NCI-H187 (cell line): Measurements from ENCODE around the gene CCDC6.

Experiments
- DNase-seq, 2 experiments: peaks; one replicate each; lab custom pipeline; 2025; lab: John Stamatoyannopoulos, UW

CCDC6 gene

DNA sequence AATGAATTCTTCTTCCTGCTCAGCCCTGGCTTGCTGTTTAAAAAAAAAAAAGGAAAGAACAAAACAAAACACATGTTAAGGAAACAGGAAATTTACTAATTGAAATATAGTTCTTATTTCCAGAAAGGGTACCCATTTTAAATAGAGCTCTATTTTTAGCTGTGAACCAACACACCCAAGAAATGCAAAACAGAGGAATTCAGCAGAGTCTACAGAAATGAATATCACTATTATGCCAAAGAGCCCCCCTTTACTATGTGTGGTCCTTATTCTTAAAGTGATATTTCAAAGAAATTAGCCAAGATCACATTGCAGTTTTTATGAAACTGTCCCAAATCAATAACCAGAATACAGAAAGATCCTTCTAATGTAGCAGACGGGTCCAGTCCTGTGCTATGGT is 53.7 kb downstream of the CCDC6 start:
- DNase-seq = no peak

DNA sequence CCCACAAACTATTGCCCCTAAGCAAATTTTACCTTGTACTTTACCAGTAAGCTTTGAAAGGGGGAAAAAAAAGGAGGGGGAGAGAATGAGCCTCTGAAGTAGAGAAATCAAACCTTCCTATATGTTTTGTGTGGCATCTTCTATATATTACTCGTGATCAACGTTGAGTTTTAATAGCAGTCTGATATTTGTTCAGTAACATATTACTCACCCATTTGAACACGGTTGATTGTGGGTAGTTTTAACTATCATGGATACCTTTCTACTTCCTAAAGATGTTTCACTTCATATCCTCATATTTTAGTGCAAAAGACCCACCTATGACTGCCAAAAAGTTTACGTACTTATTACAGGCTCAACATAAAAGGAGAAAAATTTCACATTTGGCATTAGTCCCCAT is 54.5 kb downstream of the CCDC6 start:
- no peak for DNase-seq

DNA sequence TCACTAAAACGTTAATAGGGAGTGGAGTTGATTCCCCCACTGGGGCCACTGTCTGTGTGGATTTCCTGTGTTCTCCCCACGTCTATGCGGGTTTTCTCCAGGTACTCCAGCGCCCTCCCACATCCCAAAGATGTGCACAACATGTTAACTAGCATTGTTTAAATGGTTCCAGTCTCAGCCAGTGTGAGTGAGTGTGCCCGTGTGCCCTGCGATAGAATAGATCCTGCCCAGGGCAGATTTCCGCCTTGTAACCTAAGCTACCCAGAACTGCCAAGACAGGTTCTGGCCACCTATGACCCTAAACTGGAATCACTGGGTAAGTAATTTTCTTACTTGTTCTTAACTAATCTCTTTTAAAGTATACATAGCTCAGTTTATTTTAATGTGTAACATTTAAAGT is 58.5 kb downstream of the CCDC6 start:
- no peak for DNase-seq

DNA sequence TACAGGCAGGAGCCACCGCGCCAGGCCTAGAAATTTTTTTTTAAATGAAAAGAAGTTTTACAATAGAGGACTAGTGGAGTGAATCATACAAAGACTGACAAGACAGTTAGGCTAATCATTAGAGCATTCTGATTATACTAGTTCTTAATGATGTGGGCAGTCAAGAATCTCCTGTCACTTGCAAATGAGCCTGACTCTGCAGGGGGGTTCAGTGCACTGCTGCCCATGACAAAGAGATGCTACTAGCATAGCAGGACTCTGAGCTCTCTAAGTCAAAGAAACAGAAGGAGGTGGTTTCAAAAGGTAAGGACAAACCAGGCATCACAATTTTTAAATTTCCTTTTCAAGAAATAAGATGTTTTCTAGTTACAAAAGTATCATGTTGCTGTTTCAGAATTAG is 59.0 kb downstream of the CCDC6 start:
- no peak for DNase-seq

DNA sequence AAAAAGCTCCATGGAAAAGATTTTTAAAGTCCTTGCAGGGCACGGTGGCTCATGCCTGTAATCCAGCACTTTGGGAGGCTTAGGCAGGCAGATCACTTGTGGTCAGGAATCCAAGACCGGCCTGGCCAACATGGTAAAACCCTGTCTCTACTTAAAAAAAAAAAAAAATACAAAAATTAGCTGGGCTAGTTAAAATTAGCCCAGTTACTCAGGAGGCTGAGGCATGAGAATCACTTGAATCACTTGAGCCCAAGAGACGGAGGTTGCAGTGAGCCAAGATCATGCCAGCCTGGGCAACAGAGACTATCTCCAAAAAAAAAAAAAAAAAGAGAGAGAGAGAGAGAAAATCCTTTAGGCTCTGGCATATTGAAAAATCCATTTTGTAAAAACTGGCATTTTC is 61.9 kb downstream of the CCDC6 start:
- DNase-seq = no peak

DNA sequence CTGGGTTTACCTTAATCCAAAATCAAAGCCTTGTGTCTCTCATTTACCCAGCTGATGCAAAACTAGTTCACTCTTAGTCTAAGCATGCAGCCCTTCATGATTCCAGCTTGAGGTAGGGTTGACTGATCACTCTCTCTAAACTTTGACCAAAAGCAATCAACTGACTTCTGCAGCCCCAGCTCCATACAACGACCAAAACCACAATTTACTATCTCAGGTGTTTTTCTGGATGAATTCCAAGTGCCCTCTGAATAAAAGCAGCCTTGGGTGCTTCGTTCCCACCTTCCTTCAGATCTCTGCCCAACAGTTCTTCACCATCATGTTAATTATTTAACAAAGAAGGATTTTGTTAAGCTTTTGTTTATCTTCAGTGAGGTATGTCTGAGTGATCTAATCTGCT is 62.6 kb downstream of the CCDC6 start:
- no peak for DNase-seq

DNA sequence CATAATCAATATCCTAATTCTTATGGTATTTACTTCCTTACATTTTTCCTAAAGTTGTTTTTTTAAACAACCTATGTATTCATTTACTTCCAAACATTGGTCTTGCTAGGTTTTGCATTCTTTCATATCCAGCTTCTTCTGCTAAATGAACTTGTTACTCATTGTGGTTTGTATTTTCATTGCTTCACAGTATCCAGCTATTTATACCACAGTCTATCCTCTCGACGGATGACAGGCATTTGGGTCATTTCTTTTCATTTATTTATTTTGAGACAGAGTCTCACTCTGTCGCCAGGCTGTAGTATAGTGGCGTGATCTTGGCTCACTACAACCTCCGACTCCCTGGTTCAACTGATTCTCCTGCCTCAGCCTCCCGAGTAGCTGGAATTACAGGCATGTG is 66.8 kb downstream of the CCDC6 start:
- no peak for DNase-seq

DNA sequence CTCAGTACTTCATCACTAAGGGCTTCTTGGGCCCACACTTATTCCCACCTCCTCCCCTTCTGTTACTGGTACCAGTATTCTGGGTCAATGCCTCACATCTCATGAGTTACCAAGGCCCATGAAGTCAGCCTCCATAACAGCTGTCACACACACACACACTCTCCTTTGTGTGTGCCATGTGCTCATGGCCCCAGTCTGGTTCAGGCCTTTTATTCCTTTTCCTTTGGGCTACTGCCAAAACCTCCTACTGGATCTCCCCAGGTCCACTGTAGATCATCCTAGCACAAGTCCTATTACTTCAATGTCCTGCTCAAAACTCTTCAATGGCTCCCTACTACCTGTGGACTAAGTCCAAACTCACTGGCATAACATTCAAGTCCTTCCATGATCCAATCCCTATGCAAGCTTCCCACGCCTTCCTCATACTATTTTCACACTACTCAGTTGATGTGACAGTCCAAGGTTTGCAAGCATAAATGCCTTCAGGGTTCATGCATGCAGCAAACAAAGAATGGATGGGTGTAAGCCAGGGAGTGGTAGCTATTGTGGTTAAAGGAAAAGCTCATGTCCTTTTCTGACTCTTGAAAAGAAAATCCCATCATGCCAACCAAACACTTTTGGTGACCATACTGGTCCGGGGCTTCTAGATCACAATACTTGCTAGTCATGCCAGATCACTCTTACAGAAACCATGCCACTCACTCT is 68.1 kb downstream of the CCDC6 start:
- no peak for DNase-seq

DNA sequence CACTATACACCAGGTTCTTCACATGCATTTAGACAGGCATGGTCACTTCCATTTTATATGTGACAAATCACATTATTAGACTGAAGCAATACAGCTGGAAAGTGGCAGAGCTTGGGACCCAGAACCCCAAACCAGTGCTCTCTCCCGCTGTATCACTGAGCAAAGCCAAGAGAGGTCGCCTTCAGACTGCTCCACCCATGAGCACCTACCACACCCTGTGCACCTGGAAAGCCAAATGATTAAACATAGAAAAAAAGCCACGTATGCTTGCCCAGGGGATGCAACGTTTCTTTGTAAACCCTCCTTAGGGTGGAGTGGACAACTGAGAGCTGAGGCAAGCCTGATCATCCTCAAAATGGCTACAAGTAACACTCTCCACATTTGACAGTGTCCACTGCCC is 72.5 kb downstream of the CCDC6 start:
- DNase-seq = no peak

DNA sequence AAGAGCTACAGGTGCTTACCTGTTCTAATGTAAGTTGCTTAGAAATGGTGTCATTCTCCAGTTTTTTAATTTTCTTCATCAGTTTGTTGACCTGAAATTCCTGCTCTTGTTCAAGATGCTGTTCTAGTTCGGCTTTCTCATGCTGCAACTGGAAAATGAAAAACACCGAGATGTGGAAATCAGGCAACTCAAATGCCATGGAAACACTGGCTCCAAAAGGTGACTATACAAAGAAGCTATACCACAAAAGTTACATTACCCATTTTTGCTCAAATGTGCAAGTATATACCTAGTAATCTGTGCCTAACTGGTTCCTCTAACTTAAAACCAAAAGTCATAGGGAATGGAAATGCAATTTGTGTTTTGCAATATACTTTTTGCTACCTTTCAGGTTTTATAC is 73.8 kb downstream of the CCDC6 start:
- no peak for DNase-seq

DNA sequence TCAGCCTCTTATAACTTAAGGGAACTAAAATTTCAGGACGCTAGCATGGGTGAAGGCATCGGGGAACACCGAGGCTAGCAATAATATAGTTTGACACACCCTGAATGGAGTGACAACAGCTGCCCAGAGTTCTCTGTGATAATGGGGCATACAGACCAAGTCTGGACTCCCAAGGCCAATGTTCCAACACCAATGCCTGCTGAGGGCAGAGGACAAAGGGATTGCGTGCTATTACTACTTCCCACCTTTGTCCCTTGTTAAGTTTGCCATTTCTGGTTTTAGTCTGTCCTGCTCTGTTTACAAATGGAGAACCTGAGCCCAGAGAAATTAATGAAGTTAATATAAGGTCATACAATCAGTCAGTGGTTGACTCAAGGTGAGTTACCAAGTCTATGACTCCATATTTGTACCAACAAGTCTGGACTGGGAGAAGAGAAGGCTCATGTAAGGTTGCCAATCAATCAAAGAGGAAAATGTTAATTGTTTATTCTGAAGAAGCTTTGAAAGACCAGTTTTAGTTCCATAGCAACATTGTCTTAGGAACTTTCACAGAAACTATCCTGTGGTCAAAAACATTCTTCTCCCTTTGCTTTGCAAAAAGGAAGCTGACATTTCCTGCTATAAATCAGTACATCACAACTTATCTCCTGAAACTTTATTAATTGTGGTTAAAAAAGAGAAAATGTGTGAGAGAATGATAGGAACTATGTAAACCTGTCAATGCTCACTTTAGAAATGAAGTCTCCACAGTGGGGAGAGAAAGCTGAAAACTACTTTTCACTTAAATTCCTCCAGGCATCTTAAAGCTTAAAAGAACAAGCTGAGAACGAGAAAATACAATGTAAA is 74.5 kb downstream of the CCDC6 start:
- no peak for DNase-seq

DNA sequence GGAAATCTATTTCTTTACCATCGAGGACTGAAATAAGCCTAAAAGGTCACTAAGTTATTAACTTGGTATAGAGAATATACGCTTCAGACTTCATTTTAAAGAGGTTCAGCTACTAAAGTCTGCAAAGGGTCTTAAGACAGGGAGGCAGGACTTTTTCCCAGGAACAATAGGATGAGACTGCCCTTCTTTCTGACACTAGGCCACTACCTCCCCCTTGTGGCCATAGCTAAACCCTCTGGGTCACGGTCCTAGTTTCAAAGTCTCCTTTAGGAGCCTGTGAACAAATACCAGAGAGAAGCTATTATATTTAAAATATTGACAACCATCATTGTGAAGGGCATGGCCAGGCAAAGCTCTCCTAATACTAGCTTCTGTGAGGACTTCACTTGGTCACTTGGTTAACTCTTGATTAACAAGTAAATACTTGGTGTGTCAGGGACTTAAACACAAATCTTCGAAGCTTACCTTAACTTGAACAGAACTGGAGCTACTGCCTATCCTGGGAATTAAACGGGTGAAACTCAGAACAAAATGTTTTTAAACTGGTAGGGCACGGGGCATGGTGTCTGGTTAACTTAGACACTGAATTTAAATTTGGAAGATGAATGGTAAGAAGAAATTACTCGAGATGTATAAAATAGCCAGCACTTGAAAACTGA is 75.6 kb downstream of the CCDC6 start:
- no peak for DNase-seq

DNA sequence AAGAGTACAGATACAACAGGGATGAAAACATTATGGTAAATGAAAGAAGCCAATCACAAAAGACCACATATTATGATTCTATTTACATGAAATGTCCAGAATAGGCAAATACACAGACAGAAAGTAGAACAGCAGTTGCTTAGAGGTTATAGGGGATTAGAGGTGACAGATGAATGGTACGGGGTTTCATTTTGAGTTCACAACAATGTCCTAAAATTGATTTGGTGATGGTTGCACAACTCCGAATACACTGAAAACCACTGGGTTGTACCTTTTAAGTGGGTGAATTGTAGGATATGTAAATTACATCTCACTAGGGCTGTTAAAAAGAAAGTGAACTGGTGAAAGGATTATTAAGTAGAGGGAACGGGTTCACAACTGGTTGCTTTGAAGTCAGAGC is 76.8 kb downstream of the CCDC6 start:
- DNase-seq = no peak

DNA sequence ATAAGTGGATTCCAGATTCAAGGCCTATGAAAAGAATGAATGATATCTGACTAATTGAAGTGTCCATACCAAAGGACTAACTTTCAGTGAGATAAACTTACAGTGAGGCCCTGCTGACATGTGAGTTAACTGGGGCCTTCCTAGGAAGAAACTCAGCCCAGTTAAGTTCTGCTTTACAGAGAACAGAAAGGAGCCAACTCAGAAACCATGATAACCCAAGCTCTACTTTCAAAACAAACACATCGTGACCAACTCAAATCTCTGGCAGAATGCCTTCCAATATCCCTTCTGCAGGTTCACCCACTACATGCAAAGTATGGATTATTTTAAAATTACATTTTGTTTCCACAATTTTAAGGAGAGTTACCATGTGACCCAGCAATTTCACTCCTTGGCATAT is 77.3 kb downstream of the CCDC6 start:
- DNase-seq = no peak

DNA sequence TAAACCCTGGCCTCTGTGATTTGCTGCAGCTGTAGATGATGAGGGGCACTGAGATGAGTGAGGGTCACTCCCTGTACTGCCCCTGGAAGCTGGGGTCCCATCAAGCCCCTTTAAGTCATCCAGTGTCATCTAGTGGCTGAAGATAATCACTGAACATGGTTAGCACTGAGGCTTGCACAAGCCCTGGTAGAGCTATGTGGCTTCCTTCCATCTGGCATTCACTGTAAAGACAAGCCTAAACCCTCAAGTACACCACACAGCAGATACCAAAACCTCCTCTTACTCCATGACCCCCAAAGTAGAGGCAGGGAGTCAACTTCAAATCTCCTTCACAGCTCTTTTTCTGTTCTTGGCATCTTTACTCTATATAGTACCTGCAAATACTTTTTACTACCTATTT is 80.4 kb downstream of the CCDC6 start:
- no peak for DNase-seq

DNA sequence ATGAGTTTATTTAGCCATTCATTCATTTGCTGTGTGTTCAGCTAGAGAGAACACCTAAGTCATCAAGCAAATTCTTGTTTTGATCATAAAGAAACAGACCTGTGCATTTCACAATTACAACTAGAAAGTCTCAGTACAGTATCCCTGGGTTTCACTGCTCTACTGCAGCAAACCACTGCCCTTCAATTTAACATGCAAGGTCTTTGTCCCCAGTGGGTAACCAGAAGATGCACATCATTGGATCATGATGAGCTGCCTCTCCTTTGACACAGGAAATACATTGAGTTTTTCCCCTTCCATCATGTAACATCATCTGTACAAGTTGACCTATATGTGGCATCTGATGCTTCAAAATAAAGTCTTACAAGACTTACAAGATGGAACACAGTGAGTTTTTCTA is 82.6 kb downstream of the CCDC6 start:
- DNase-seq = no peak

DNA sequence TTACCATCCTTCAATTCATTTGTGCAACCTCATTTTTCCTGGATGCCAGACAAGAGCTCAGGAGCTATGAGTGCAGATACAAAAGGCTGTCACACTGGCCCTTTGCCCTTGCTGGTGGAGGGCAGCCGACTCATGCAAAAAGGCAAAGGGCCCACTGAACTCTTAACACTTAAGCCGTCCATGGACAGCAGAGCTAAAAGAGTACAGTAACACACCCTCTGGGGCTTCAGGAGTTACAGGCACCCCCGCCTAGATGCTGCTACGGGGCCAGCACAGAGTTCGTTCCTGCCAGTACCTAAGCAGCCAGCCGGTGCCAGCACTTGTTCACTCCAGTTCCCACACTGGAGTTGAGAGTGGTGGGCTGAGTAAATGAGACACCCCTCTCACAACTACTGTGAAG is 83.2 kb downstream of the CCDC6 start:
- DNase-seq = no peak

DNA sequence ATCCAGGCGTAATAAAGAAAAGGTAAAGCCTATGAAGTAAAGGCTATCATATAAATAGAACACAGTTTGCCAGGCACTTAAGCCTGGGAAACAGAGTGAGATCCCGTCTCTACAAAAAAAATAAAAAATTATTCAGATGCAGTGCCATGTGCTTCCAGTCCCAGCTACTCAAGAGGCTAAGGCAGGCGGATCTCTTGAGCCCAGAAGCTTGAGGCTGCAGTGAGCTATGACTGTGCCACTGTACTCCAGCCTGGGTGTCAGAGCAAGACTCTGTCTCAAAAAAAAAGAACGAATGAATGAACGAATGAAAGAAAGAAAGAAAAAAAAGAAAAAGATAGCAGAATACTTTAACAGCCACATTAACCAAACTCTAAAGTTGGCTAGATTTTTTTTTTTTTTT is 85.9 kb downstream of the CCDC6 start:
- no peak for DNase-seq

DNA sequence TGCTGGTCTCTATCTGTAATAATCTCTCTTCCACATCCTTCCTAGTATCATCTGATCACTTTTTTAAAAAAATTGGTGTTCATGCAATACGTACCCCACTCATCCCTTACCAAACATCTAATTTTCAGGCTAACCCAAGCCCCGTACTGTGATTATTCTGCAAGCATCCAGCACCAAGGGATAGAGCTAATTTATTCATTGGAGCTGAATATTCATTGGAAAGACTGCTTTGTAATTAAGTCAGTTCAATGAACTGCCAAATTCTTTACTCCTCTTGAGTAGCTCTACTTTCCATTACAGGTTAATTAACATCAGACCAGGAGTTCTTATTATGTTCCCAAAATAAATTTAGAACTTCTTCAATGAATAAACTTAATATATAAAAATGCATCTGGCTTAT is 86.7 kb downstream of the CCDC6 start:
- DNase-seq = no peak

DNA sequence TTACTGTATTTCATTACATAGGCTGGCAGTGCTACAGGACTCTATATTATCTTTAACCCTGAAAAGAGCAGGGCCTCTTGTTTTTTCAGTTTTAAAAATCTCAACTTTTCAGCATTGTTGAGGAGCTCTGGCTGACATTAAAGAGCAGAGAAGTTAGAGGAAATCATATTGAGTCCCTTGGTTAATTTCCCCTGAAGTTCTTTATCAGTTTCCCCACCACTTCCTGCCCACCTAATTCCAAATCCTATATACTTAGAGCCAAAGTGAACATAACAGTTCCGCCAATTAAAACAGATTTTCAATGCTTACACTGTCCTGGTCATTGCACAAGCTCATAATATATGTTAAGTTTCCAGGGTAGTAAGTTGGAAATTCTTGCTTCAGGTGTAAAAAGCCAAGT is 87.1 kb downstream of the CCDC6 start:
- no peak for DNase-seq

DNA sequence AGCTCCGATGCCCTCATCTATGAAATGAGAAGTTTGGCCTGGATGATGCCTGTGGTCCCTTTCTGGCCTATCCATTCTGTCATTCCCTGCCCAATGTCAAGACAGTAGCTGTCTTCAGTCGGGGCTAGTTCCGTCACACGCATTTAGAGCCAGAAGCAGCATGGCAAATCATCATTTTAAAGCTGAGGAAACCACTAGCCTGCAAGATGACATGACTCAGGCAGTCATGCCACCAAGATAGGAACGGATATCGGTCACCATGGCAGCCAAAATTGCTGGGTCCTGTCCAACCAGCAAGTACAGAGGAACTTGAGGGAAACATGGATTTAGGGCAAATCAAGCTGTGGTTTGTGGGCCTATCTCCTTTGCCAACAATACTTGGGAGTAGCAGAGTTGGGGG is 88.6 kb downstream of the CCDC6 start:
- DNase-seq = no peak

DNA sequence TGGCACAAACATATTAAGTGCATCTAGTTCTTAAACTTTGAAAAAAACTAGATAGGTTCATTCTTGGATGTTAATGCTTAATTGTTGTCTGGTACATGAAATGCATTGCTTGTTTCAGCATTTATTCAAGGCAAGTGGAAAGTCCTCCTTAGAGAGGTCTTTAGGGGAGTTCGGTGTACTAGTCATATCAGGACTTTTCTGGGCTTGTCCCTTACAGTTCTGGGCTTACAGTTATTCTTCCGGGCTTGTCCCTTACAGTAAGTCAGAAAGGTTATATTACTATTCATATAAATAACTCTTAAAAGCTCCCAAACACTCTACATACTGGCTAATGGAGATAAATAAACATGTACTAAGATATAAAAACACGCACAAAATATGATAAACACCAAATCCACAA is 91.5 kb downstream of the CCDC6 start:
- no peak for DNase-seq

DNA sequence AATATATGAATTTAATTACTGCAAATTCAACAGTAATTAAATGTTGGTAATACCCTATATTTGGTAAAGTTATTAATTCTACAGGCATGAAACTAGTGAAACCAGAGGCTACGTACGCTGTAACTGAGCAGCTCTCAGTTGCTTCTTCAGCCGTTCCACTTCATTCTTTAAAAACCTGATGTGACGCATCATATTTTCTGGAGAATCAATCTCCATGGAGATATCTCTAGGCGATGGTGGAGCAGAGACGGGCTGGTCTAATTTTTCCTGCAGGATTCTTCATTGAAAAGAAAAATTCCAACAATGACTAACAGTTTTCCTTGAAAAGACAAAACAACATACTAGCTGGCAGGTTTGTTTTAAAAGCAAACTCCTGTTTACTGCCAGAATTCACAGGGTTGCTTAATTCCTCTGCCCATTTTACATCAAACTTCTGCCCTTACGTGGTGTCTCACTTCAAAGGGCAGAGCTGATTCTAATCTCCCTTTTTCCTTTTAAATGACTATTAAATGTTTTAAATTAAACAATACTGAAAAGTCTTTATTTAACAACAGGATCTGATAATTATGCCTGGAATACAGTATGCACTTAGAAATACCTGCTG is 93.7 kb downstream of the CCDC6 start:
- DNase-seq = no peak
